Stimulated activated CD4-positive, alpha-beta T cell treated with anti-CD3 and anti-CD28 coated beads, Interleukin-2, amount 100 ng/mL, for 4 hours (primary cell): Measurements from ENCODE around the gene TRIM17.

Experiments
- DNase-seq: peaks from one replicate; pipeline ENCODE4 v3.0.0-alpha.2; 2020; ENCODE audit warnings: low read depth

The TRIM17 gene

DNA sequence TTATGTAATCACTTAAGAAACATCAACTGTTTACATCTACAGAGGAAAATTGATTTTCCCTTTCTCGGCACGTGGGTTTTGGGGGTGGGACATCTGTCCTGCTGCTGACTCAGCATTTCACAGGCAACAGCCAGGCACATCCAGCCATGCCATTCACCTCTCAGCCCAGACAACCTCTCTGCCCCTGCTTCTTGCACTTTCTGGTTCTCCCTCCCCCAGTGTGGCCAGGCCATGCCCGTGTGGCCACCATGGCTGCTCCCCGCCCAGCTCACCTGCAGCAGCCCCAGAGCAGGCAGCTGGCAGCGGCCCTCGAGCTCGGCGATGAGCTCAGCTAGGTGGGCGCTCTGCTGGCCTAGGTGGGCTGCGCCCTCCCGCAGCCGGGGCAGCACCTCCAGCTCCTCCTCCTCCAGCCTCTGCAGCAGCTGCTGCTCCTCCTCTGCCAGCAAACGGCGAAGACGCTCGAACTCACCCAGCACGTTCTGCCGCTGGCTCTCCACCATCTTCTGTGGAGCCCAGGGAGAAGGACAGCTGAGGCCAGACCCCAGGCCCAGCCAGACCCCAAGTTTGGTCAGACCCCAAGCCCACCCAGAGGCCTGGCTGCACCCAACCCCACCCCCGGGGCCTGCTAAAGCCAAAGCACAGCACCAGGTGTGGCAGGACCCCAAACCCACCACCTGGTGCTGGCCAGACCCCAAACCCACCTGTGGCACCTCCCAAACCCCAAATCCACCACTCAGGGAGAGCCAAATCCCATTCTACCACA lies 15.8 kb downstream of the TRIM17 start:
- no peak for DNase-seq

DNA sequence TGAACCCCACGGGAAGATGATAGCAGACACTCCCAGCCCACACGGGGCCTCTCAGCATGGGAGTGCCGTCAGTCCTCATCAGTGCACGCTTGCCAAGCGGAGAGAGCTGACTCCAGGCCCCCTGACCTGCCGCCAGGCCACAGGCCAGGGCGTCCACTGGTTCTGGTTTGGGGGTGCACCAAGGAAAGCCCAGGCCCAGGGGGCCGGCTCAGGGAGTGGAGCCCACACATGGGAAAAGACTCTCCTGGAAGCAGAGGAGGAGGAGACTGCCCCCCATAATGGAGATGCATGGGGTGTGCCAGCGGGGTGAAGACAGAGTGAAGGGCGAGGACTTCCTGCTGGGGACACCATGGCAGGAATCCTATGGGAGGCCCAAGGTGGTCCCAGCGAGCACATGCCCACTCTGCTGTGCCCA lies 16.4 kb downstream of the TRIM17 start:
- DNase-seq = no peak

DNA sequence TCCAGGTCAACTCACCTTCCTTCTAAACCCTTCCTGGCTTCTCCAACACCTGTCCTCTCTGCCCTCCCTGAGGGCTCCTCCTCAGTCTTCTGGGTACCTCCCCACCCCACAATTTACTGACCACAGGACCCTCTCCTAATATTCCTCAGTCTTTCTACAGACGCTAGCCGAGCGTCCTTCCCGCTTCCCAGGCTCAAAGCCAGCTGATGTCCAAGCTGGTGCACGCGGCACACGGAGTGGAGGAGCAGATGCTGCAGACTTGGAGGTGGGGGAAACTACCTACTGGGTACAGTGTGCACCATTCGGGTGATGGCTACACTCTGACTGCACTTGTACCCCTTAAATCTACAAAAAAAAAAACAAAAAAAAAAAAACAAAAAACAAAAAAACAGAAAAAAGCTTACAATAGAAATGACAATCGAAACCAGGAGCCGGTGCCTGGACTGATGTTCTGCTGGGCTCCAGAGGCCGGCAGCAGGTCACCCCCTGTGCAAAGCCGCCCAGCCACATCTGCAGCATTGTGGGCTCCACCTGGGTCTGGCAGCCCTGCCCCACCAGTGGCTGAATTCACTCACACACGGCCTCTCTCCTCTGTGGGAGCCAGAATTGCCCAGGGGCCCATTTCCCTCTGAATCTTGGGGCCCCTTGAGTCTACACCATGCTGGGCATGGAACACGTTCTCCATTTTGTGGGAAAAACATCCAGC lies 17.0 kb downstream of the TRIM17 start:
- no peak for DNase-seq

DNA sequence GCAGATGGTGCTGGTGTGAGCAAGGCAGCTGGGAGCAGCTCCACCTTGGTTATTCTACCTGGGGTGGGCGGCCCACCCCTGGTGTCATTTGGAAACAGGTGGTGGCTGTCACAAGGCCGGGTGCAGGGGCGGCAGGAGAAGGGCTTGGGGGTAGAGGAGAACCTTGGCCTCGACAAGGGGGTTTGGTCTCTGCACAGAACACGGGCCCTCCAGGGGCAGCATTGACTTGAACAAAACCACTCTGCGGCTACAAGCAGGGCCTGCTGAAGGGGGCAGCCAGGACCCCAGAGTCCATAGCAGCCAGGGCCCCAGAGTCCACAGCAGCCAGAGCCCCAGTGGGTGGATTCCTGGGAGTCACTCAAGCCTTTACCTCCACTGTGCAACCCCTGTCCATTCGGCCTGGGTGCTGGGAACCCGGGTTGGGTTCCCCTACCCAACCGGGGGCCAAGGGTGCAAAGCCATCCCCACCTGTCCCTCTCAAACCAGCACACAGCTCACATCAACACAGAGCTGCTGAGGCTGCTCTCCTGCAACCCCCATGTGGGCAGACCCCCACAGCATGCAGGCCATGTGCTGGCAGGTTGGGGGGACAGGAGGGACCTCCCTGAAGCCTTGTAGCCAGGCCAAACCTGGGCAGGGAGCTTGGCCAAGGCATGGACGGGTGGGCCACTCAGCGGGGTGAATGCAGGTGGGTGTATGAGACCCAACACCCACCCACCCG lies 17.8 kb downstream of the TRIM17 start:
- DNase-seq = no peak

DNA sequence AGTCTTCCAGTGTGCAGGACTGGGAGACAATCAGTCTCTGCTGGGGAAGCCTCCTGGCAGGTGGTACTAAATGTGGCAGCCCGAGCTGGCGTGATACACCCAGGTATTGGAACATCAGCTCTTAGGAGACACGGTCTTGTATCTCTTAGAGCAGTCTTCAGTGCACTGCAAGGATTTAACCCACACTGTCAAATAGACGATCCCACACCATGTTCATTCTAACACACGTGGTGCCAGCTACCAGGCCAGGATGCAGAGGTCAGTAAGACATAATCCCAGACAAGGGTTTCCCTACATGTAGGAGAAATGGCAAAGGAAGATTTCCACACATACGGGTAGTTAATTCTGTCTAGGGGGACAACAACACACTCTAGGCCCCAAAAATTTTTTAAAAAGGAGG lies 18.7 kb downstream of the TRIM17 start:
- no peak for DNase-seq

DNA sequence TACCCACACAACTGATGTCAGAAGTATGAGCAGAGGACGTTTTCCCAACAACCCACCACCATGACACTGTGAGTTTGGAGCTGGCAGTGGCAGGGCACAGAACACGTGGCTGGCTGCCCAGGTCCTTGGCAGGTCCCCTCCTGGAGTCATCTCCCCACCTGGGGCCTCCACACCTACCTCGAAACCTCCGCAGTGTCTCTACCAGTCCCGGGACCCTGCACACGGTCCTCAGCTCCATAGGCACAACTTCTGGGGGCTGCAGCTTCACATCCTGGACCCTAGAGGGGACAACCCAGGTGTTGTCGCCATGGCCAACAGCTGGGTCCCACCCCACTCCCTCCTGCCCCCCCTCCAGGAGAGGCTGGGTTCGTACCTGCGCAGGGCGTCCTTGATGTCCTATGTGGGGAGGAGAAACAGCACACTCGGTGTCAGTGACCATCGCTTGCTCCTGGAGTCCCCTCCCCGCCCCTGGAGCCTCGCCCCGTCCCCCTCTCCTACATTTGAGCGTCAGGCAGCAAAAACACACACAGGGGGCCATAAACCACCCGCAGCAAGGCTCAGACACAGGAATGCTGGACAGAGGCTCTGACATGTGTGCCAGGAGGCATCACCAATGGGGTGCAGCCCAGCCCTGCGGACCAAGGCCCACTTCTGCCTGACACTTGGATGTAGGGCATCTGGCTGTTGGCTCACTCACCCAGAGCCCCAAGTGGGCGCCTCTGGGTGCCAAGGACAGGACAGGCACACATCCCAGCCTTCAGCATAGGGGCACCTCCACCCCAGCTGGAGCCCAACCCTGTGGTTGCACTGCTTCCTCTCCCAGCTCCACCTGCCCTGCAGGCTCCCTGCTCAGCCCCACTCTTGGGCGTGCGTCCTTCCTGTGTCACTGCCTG lies 19.6 kb downstream of the TRIM17 start:
- no peak for DNase-seq

DNA sequence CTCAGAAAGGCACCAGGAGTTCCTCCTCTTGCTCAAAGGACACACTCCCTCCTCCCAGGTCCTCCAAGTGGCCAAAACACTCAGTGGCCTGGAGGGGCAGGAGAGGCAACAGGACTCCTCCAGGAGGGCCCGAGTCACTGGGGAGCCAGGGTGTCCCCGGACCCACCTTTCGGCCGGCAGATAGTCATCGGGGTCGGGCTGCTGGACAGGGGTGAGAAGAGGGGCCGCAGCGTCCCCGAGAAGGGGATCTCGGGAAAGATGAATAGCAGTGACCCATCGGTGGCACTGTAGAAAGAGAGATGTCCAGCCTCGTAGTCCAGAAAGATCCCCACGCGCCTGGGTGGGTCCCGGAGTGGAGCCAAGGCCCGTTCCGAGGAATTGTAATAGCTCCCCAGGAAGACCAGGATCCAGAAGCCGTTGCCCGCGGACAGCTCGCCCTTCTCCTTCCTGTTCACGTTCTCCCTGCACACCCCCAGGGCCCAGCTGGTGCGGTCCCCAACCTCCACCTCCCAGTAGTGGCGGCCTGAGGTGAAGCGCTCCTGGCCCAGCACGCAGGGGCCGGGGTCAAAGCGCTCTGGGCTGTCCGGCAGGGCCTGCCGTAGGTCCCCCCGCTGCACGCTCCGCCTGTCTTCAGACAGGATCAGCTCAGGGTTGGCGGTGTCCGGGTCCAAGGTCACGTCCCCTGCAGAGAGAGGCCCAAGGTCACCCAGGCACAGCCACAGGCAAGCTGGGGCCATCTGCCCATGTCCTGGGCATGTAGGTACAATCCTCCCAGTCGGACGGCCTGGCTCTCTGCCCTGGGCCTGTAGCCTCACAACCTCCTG lies 21.9 kb downstream of the TRIM17 start:
- DNase-seq = no peak

DNA sequence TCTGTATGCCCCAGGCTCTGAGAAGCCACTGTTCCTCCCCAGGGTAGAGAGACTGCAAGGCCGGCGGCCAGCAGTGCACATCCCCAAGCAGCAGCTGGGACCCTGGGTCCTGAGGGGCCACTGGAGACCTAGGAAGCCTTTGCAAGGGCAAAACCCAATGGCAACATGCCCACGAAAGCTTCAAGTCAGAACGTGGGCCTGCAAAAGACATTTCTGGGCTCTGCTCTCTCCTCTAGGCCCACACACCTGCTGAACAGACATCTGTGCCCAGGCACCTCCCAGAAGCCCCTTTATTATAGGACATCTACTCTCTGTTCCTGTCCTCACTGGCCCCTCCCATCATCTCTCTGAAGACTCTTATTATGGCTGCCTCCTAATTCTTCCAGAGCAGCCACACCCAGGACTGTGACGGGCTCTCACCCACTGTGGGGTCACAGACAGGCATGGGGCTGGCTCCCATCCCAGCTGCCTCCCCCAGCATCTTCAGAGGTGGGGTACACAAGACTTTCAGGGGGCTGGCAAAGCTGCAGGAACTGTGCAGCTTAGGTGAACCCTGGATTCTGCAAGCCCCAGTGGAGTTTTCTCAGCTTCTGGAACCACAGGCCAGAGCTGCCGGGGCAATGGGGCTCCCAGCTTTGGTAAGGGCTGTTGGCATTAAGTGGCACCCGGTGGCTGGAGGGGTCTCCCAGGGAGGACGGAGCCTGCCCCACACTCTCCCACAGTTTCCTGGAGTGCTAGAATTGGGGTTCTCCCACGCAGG lies 22.7 kb downstream of the TRIM17 start:
- DNase-seq = no peak

DNA sequence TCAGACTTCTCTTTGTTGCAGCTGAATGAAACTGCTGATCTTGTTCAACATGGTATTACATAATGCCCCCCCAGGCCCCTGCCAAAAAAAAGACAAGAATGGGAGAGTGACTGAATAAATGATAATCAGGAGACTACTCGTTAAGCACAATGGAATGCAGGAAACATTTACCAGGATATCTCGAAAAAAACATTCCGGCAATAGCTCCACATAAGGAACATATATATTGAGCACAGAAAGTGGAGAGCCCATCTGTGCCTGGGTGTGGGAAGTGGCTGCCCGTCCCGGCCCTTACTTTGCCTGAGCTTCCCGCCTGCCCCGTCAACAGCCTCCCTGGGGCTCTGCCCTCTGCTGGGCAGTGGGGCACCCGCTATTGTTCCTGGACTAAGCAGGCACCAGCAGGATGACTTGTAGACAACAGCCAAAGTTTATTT lies 23.4 kb downstream of the TRIM17 start:
- DNase-seq = no peak

DNA sequence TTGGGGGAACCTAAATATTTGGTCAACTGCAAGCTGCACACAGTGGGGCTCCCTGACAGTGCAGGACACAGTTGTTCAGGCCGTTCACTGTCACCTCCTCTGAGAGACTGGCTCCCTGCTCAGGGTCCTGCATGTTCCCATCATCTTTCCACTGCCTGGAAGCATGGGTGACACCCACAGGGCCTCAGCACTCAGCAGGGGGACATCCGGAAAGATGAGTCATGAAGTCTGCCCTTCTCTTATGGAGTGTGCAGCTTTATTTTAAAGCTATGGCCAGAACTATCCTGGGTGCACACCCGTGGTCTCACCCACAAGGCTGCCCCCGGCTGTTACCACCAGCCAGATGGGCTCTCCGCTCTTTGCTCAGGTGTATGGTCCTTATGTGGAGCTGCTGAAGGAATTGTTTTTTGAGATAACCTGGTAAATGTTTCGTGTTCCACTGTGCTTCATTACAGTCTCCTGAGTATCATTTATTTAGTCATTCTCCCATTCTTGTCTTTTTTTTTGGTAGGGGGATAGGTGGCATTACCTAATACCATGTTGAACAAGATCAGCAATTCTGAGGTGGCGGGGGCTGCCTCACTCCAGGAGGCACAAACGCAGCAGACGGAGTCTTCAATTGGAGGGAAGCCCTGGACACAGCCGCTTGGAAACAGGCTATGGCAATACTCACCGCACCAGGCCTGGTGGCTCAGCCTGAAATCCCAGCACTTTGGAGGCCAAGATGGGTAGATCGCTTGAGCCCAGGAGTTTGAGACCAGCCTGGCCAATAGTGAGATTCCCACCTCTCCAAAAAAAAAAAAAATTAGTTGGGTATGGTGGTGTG lies 24.3 kb downstream of the TRIM17 start:
- no peak for DNase-seq

DNA sequence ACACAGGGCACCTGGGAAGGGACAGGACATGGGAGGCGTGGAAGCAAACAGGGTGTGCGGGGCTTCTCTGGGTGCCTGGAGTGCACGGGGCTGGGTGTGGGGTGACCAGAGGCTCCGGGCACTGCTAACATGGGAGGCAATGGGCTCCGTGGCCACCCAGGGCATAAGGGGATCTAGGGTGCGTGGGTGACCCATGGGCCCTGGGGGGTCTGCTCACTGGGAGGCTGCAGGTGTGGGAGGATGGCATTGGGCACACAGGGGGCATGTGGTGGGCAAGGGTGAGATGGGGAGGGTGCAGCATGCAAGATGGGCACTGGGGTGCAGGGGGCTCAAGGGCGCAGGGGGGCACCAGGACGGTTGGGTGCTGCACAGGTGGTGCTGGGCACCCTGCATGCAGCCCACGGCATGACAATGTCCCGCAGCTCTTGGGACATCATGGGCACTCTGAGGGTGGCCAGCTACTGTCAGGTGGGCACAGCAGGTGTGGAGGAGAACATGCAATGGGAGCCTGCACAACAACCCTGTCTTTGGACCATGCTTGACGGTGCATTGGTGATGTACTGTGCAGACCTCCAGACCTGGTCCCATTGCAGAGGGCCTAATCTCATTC lies 25.1 kb downstream of the TRIM17 start:
- no peak for DNase-seq

DNA sequence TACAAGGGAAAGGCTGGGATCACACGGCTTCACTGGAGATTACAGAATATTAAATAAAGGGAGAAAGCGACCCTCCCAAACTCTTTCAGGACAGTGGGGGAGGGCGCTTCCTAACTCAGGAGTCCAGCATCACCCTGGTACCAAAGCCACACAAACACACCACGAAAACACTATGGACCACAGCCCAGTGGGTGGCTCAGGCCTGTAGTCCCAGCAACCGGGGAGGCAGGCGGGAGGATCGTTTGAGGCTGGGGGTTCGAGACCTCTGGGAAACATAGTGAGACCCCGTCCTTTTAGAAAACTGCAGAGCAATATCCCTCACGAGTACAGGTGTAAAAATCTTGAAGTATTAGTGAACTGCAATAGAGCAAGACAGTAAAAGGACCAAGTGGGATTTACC lies 26.0 kb downstream of the TRIM17 start:
- no peak for DNase-seq

DNA sequence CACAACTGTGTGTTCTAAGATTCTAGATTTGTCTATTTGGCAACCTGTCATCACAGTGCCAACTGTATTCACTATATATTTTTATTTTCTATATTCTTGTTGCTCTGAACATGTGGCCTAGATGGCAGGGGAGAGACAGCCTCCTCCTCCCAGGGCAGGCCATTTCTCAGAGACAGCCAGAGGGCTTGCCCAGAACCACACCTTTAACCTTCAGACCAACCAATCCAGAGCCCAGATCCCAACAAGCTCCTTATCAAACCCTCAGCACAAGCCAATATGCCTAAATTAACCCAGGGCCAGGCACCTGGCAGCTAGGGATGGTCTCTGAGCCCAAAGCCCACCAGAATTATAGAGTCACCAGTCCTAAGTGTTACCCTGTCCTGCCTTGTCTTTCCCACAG lies 29.3 kb downstream of the TRIM17 start:
- DNase-seq = no peak

DNA sequence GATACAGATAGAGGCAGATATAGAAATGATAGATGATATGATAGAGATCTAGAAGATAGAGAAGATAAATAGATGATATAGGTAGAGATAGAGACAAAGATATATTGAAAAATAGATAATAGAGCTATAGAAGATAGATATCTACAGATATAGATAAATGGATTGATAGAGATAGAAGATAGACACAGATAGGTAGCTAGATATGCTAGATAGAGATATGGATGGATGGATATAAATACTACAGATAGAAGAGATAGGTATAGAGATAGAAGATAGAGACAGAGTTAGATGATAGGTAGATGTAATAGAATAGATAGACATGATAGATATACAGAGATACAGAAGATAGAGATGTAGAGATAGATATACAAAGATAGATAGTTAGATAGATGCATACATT lies 31.4 kb downstream of the TRIM17 start:
- no peak for DNase-seq

DNA sequence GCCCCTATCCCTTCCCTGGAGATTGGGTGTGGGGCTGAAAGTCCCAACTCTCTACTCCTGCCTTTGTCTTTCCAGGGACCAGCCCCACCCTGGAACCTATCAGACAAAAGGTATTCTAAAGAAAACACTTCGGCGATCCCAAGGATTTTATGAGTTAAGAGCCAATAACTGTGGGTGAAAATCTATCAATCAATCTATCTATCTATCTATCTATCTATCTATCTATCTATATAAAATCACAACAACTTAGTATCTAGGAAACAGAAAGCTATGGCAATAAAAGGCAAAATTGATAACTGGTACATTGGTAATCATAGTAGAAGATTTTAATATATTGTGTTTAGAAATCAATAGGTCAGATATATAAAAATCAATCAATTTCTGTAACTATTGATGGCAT lies 32.9 kb downstream of the TRIM17 start:
- no peak for DNase-seq

DNA sequence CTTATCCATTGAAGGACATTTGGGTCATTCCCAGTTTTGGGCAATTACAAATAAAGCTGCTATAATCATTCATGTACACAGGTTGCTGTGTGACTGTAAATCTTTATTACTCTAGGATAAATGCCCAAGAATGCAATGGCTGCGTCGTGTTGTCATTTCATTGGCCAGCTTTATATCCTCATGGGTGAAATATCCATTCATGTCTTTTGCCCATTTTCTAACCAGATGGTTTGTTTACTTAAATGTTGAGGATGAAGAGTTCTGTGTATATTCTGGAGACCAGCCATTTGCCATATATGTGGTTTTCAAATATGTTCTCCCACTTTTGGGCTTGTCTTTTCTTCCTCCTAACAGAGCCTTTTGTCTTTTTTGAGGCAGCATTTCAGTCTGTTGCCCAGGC lies 35.3 kb downstream of the TRIM17 start:
- no peak for DNase-seq

DNA sequence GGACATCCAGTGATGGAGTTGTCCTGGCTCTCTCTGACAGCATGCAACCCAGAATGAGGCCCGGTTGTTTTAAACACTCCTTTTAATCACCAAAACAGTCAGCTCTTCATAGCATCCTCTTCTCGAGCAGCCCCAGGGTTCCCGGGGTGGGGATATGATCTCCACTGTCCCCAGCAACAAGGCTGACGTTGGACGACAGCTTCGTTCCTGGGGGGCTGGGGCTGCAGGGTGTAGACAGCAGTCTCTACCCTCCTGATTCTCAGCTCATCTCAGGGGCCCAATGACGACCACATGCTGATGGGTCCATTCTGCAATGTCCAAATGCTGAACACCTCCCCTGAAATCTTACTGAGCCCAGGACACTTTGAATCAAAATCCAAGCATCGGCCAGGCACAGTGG lies 37.0 kb downstream of the TRIM17 start:
- DNase-seq = no peak

DNA sequence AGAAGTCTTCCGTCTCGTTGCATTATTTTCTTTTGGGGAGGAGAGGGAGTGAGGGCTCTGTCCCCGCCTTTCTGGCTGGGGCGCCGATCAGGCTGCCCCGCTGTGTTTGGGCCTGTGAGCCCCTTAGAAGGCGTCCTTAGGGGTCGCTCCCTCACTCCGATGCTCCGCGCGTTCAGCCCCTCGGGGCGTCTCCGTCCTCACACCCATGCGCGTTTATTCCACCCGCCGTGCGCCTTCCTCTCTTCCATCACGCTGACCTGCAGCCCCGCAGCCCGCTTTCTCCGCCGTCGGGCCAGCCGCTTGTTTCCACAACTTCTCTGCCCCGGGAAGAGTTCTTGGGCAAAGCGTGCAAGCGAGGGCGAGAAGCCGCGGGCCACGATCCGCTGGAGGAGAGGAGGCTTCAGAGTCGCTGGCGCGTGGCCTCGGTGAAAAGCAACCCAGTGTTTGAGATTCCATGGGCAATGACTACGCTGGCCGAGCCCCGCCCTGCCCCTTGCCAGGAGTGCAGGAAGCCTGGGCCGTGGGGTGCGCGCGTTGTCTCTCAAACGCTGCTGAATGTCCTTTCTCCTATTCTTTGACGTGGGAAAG lies 37.7 kb downstream of the TRIM17 start:
- DNase-seq = no peak
